HG02970 (cell line): ENCODE measurements around the gene ZNF22.
A peak's percentile ranks its signal among the peaks of the same experiment; 100 is the strongest.

Experiments
- ATAC-seq: cut with Tn5 transposase; IDR thresholded peaks from one replicate; pipeline ENCODE4 v1.9.1; 2021; ENCODE audit warnings: mild to moderate bottlenecking, moderate library complexity, moderate number of reproducible peaks; ENCODE audit not compliant: unreplicated experiment, low FRiP score

ZNF22 gene

GRCh38 chr10:44988957-44989585 lies 11.7 kb upstream of the ZNF22 start:
- ATAC-seq, result no peak

DNA sequence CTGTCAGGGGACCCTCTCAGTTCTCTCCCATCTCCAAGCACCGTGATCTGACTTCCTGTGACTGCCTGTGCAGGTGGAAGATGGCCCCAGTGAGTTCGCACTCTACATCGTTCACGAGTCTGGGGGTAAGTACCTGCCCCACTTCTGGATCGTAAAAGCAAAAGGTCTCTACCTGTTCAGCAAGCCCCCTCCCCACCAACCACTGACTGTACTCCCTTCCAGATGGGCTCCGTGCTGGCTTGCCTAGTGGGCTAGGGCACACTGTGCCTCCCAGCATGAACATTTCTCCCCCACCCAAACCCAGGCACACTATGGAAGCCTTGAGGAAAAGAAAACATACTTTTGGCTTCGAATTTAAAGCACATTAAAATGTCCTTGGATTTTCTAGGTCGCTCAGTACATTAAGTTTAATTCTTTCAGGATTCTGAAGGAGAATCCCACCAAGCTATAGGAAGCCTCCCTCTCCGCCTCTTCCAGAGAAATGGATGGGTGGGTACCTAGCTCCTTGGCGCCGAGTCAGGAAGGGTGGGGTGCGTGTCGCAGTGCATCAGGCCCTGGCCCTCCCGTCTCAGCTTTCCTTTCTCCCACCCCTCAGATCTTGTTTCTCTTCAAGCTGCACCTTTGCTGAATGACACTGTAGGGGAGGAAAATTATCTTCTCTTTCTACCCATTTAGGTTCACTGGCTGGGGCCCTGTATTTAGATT lies 11.0 kb upstream of the ZNF22 start:
- ATAC-seq, result no peak

DNA sequence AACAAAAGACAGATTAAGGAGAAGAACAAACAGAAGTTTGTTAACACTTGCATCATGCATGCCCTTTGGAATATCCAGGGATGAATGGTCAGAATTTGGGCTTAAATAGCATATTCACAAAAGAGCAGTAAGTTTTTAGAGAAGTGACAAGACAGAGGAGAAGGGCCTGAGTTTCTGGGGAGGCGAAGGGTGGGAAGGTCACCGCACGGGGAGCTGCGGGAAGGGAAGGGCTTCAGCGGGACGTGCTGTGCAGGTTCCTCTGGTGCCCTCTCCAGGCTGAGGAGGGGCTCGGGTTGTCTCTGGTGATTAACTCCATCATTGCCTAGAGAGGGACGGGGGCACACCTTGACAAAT lies 10.4 kb upstream of the ZNF22 start:
- ATAC-seq, result no peak

- no peak for ATAC-seq
Observed at GRCh38 chr10:44990965-44991364, 9.8 kb upstream of the ZNF22 start.

DNA sequence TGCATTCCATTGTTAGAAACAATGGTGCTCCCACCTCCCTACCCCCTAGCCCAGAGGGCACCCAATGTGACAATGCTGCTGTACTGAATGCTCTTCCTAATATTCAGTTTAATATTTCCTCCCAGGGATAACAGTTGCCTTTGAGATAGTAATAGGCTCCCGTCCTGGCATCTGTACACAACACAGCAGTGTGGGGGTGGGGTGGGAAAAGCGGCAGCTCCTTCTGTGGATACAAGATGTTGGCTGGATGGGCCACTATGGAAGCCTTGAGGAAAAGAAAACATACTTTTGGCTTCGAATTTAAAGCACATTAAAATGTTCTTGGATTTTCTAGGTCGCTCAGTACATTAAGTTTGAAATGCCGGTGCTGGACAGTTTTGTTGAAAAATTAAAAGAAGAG lies 9.2 kb upstream of the ZNF22 start:
- ATAC-seq, result no peak

DNA sequence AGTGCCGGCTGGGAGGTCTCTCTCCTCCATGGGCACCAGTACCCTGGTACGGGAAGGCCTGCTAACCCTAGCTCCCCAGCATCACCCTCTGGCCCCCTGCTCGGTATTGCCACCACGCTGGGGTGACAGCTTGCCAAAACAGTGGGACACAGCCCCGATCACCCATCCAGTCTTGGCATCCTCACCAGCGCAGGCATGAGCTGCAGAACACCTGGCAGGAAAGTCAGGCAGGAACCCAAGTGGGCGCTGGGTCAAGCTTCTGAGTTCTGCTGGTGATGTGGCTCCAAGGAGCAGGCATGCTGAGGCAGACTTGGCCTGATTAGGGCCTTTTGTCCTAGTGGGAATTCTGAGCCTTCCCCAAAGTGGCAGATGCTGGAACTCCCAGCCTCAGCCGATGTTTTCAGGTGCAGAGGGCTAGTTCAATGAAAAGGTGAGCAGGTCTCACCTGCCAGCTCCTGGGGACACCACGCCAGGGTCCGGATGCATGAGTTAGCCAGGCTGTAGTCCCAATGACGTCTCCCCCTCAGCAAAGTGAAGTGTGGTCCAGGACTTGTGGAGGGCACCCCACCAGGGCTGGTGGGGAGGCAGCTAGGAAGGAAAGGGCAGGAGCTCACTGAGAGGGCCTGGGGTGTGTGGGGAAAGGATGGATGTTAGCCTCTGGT lies 8.5 kb upstream of the ZNF22 start:
- no peak for ATAC-seq

DNA sequence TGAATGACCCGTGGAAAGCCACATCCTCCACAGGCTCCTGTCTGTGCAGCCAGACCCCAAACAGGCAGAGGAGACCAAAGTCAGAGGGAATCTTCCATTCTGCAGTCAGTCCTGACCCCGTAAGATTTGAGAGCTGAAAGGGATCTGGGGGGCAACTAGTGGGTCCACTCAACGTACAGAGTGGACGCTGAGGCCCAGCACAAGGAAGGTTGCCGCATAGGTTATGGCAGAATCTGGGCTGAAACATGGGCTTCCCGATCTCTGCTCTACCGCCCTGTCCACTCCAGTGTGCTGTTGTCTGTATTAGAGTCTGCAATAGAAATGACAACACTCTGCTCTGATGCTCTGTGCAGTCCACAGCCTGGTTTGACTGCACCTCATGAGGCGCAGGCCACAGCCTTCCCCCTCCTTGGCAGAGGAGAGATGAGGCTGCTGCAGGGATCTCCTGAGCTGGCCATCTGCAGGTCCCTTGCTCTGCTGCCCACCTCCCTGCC lies 7.9 kb upstream of the ZNF22 start:
- ATAC-seq, result no peak

- no peak for ATAC-seq
Observed at GRCh38 chr10:44993226-44993921, 7.3 kb upstream of the ZNF22 start.

GRCh38 chr10:44993922-44994751 lies 6.6 kb upstream of the ZNF22 start:
- ATAC-seq, result no peak

GRCh38 chr10:44994752-44995530 lies 5.8 kb upstream of the ZNF22 start:
- no peak for ATAC-seq

DNA sequence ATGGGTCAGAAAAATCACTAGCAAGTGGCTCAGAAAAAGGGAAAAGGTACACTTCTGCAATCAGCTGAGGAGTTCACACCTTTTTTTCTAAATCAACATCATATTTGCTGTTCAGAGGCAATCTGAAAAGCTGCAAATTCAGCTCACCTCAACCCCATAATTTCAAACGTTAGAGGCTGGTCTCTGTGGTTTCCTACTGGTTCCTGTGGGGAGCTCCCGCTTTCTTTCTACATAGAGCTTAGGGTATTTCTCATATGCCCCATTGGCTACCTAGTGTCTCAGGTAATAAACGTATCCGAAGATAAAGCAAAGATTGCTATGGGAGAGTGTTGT lies 5.2 kb upstream of the ZNF22 start:
- no peak for ATAC-seq

- no peak for ATAC-seq
Observed at GRCh38 chr10:44995914-44996669, 4.6 kb upstream of the ZNF22 start.

DNA sequence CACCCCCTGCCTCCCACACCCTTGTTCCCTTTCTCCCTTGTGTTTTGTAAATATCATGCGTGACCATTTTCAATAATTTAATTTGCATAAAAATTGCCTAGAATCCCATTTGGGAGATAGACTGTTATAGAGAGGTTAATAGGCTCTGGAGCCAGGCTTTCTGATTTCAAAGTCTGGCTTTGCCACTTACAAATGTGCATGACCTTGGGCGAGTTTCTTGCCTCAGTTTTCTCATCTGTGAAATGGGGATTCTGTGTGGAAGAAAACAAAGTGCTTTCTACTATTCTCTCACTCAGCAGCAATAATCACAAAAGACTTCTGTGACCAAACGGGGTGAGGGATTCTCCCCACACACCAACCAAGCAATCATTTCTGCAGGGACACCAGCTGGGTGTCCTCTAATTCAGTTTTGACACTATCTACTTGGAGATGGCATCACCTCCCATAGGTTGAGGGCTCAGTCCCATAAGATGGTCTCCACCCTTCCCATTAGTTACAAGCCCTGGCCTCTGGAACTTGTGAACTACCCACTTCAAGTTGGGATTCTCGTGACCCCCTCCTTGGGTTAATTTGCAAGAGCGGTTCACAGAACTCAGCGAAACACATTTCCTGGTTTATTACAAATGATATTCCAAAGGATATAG lies 3.5 kb upstream of the ZNF22 start:
- no peak for ATAC-seq

DNA sequence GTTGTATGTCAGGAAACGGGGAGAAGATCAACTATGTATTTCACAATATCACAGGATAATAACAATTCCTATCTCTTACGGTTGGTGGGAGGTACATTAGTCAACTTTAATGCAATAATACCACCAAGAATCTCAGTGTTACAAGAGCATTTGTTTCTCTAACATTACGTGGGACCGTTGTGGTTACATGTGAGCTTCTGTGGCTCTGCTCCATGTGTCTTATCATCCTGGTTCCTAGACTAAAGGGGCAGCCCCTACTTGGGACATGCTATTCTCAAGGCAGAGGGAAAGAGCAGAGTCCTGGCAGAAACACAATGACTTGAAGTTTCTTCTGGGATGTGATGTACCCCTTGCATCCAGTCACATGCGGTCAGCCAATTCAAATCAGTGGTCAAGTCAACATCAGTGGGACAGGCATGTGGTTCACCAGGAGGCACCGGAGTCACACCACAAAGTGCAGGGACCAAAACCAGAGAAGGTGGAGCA lies 2.5 kb upstream of the ZNF22 start:
- no peak for ATAC-seq

- ATAC-seq, result peak; percentile 4
Observed at GRCh38 chr10:45000138-45000751, 478 bp upstream of the ZNF22 start.

DNA sequence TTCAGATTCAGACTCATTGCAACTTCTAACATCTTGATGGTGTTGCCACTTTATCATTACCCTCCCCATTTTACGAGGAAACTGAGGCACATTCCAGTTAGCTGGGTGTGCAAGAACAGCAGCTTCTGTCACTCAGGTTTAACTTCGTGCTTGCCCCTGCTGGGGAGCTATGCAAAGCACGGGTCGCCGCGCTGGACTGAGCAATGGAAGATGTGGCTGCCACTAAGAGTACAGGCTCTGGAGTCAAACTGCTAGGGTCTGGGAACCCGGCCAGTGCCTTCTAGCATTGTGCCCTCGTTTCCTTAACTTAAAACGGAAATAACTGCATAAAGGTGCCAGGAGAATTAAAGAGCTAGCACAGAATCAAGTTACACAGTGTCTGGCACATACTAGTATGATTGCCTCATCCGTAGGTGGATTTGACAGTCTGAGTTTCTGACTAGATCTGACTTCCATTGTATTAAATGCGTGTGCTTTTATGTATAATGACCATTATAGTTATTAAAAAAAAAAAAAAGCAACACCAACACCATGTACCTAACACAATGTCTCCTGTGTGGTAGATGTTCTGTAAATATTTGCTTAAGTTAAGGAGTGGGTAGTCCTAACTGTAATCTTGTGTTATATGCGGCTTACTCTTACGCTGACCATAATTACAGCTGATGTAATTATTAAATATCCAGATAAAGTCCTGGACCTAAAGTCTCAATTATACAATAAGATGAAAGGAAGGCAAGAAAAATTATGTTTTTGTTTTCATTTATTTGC lies 842 bp downstream of the ZNF22 start:
- ATAC-seq, result peak; percentile 75

DNA sequence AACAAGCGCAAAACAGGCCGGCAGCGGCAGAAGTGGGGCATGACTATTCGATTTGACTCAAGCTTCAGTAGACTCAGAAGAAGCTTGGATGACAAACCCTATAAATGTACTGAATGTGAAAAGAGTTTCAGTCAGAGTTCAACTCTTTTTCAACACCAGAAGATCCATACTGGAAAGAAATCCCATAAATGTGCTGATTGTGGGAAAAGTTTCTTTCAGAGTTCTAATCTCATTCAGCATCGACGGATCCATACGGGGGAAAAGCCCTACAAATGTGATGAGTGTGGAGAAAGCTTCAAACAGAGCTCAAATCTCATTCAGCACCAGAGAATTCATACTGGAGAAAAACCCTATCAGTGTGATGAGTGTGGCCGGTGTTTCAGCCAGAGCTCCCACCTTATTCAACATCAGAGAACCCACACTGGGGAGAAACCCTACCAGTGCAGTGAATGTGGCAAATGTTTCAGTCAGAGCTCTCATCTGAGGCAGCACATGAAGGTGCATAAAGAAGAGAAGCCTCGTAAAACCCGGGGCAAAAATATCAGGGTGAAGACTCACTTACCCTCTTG lies 2.8 kb downstream of the ZNF22 start:
- ATAC-seq, result no peak
